IPS-15b (cell line): ENCODE data around the gene DDC.
"Not testable (repeated sequence)": the region's sequence is repeated elsewhere in the genome, so short reads cannot be mapped to it uniquely, and the experiment has no call there.

Experiments used
- H3K27me3 ChIP-seq: one replicate; pipeline ENCODE4 v1.6.1; 2013; ENCODE audit warnings: low read length; ENCODE audit not compliant: control insufficient read depth, insufficient read depth
- H3K36me3 ChIP-seq: one replicate; pipeline ENCODE4 v1.6.1; 2013; ENCODE audit warnings: low read length; ENCODE audit not compliant: control insufficient read depth, insufficient read depth
- H3K4me1 ChIP-seq: one replicate; pipeline ENCODE4 v1.6.1; 2013; ENCODE audit warnings: mild to moderate bottlenecking, low read length; ENCODE audit not compliant: control insufficient read depth, insufficient read depth
- H3K4me3 ChIP-seq: one replicate; pipeline ENCODE4 v1.5.1; 2013; ENCODE audit warnings: low read depth, low read length
- H3K9ac ChIP-seq: one replicate; pipeline ENCODE4 v1.6.1; 2013; ENCODE audit warnings: low read depth, mild to moderate bottlenecking, low read length
- H3K9me3 ChIP-seq: one replicate; pipeline ENCODE4 v1.6.1; 2013; ENCODE audit warnings: mild to moderate bottlenecking, low read length; ENCODE audit not compliant: control insufficient read depth, insufficient read depth

DDC gene

DNA sequence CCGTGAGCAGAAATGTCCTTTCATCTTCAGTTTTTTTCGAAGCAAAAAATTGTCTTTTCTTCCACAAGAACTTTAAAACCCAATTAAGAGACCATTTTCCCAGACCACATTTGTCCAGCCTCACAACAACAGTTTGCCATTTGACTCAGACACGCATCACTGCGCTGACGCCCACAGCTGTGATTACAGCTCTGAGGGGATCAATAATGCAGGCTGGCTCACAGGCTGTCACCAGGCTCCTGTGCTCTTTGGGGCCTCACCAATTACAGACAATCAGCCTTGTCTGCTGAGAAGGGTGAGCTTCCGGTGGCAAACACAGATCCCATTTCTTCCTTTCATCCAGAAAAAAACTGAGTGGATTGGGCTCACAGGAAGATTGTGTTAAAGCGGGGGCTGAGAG is 33.3 kb downstream of the DDC start:
- Histone ChIP-seq H3K9ac (no peak overlapping the region), H3K4me1 (peaks cover 3% of the 10 kb centered on the region), H3K4me3 (no peak overlapping the region), H3K36me3 (no peaks in the 10 kb centered on the region), H3K9me3 (no peaks in the 10 kb centered on the region), H3K27me3 (no peaks in the 10 kb centered on the region)

GRCh38 chr7:50531401-50531911 is 33.7 kb downstream of the DDC start:
- no peaks in the 10 kb centered on the region for H3K27me3 ChIP-seq
- H3K9ac ChIP-seq = no peak overlapping the region
- H3K9me3 ChIP-seq = no peaks in the 10 kb centered on the region
- peaks cover 3% of the 10 kb centered on the region for H3K4me1 ChIP-seq
- no peak overlapping the region for H3K4me3 ChIP-seq
- no peaks in the 10 kb centered on the region for H3K36me3 ChIP-seq

GRCh38 chr7:50530766-50531165 is 34.4 kb downstream of the DDC start:
- Histone ChIP-seq H3K4me1 (peaks cover 3% of the 10 kb centered on the region), H3K4me3 (no peak overlapping the region), H3K9ac (no peak overlapping the region), H3K36me3 (no peaks in the 10 kb centered on the region), H3K9me3 (no peaks in the 10 kb centered on the region), H3K27me3 (no peaks in the 10 kb centered on the region)

- no peaks in the 10 kb centered on the region for H3K27me3 ChIP-seq
- no peak overlapping the region for H3K4me3 ChIP-seq
- H3K9ac ChIP-seq = no peak overlapping the region
- no peaks in the 10 kb centered on the region for H3K9me3 ChIP-seq
- H3K36me3 ChIP-seq = no peaks in the 10 kb centered on the region
- peaks cover 3% of the 10 kb centered on the region for H3K4me1 ChIP-seq
Measured at GRCh38 chr7:50529093-50529862, 35.9 kb downstream of the DDC start.

DNA sequence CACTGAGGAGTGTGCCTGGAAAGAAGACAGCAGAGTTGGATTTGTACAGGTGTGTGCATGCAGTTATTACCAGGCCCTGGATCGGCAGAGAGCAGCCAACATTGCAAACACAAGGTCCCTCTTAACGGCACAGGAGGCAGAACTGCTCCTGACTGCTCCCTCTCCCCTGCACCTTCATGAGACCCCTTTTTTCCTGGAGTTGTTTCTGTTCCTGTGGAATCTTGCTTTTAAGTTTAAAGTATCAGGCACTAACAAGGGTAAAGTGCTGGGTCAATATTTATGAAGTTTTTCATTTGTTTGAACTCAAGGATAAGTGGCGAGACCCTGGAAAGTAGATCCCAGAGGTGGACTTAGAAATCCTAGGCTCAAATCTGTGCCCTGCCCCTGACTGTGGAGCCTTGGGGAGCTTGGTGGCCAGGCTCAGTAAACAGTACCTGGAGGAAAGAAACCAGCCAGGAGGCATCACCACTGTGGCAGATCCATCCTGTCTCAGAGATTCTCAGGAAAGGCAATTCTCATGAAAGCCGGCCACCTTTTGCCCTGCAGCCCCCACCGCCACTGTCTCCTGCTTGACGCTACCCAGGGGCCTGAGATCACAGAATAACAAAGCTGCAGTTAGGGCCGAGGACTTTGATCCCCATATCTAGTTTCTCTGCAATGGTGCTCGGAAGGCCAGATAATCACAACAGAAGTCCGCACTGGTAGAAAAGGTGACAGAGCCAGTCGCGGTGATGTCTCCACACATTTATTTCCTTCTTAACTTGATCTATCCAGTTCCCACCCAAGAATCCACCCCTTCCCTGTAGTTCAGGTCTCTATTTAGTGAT is 36.7 kb downstream of the DDC start:
- no peaks in the 10 kb centered on the region for H3K27me3 ChIP-seq

DNA sequence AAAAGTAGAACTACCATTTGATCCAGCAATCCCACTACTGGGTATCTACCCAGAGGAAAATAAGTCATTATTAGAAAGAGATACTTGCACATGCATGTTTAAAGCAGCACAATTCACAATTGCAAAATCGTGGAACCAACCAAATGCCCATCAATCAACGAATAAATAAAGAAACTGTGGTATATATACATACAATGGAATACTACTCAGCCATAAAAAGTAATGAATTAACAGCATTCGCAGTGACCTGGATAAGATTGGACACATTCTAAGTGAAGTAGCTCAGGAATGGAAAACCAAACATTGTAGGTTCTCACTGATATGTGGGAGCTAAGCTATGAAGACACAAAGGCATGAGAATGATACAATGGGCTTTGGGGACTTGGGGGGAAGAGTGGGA is 45.9 kb downstream of the DDC start:
- H3K4me3 ChIP-seq, H3K4me1 ChIP-seq, H3K9me3 ChIP-seq, H3K36me3 ChIP-seq, H3K27me3 ChIP-seq, H3K9ac ChIP-seq: not testable (repeated sequence)

More for the DNA sequence above, 36.7 kb downstream of the DDC start:
- no peak overlapping the region for H3K9ac ChIP-seq
- H3K36me3 ChIP-seq = no peaks in the 10 kb centered on the region
- H3K4me1 ChIP-seq = peaks cover 3% of the 10 kb centered on the region
- no peaks in the 10 kb centered on the region for H3K9me3 ChIP-seq
- no peak overlapping the region for H3K4me3 ChIP-seq

GRCh38 chr7:50513166-50513871 is 51.9 kb downstream of the DDC start:
- Histone ChIP-seq H3K4me1 (no peaks in the 10 kb centered on the region), H3K9me3 (no peaks in the 10 kb centered on the region), H3K36me3 (no peaks in the 10 kb centered on the region), H3K9ac (no peak overlapping the region), H3K4me3 (no peak overlapping the region), H3K27me3 (no peaks in the 10 kb centered on the region)

DNA sequence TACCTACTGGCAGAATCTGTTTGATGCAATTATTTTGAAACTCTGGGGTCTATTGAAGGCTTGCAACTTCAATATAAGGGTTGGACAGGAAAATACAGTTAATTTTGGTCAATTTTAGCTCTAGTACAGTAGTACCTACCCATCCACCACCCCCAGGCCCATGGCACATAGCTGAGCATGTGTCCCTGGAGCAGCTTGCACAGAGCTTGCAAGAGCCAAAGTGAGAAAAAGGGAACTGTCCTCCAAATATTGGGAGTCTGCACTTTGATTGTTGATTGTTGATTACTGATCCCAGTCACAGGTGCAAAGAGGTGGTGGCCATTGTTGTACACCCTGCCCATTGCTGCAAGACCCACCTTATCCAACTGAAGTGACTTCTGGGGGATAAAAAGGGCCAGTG is 52.8 kb downstream of the DDC start:
- Histone ChIP-seq H3K27me3 (no peaks in the 10 kb centered on the region), H3K36me3 (no peaks in the 10 kb centered on the region), H3K9ac (no peak overlapping the region), H3K4me3 (no peak overlapping the region), H3K9me3 (no peaks in the 10 kb centered on the region), H3K4me1 (no peaks in the 10 kb centered on the region)

- Histone ChIP-seq H3K4me3 (no peak overlapping the region), H3K36me3 (no peaks in the 10 kb centered on the region), H3K4me1 (no peaks in the 10 kb centered on the region), H3K9ac (no peak overlapping the region), H3K27me3 (no peaks in the 10 kb centered on the region), H3K9me3 (no peaks in the 10 kb centered on the region)
Measured at GRCh38 chr7:50509459-50509858, 55.7 kb downstream of the DDC start.

DNA sequence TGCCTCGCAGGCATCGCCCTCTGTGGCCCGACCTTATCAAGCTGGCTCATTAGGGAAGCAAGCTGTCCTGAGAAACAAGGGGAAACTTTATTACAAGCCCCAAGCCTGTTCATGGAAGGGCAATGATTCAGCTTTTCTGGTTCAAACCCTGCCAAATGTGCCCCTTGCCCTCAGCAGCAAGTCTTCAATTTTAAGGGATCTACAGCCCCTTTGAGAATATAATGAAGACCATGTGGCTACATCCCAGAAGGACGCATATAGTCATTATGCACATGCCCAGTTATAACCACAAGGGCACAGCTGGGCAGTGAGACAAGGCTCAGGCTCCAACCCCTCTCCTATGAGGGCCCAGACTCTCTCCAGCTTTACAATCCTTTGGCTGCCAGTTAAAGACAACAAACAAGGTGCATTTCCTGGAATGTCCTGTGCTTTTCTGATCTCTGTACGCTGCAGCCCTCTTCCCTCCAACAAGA is 56.7 kb downstream of the DDC start:
- H3K9ac ChIP-seq = no peak overlapping the region
- H3K27me3 ChIP-seq = no peaks in the 10 kb centered on the region
- H3K36me3 ChIP-seq = no peaks in the 10 kb centered on the region
- no peak overlapping the region for H3K4me3 ChIP-seq
- no peaks in the 10 kb centered on the region for H3K4me1 ChIP-seq
- no peaks in the 10 kb centered on the region for H3K9me3 ChIP-seq

GRCh38 chr7:50507898-50508470 is 57.2 kb downstream of the DDC start:
- H3K9me3 ChIP-seq = no peaks in the 10 kb centered on the region
- H3K9ac ChIP-seq = no peak overlapping the region
- H3K4me1 ChIP-seq = no peaks in the 10 kb centered on the region
- H3K27me3 ChIP-seq = no peaks in the 10 kb centered on the region
- no peak overlapping the region for H3K4me3 ChIP-seq
- no peaks in the 10 kb centered on the region for H3K36me3 ChIP-seq
